GM18502 (cell line): ENCODE measurements around the gene UBALD1.
"Not testable (repeated sequence)": the region's sequence is repeated elsewhere in the genome, so short reads cannot be mapped to it uniquely, and the experiment has no call there.

Experiments used
- ATAC-seq: cut with Tn5 transposase; IDR thresholded peaks from one replicate; pipeline ENCODE4 v1.9.1; 2021; ENCODE audit warnings: mild to moderate bottlenecking; ENCODE audit not compliant: unreplicated experiment, poor library complexity

The UBALD1 gene

DNA sequence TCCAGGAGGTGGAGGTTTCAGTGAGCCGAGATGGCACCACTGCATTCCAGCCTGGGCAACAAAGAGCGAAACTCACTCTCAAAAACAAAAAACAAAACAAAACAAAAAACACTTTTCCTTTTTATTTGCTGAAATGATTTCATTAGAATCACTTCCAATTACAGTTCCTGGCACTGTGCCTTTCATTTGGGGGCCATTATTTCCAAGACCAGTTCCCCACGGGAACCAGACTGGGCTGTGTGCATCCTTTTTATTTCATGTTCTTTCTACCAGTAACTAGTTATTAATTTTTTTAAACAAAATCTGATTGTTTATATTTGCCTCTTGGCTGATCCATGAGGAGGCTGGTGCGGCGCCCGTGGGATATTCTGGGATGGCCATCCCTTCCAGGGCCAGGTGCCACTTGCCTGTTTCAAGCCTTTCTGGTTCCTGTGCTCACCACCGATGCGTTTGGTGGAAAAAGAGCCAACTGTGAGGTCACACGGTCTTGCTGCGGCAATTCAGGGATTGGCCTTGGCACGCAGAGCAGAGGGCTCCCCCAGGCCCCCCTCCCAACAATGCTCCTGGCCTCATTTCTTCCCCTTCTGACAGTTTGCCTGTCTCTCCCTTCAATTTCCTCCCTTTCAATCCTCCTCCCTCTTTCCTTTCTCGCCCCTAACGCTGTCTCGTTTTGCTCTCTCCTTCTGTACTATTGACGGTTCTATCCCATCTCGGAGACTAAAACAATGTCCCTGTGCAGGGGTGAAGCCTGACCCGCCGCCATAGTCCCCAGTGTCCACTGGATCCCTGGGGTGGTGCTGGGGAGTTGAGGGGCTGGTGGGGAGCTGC is 13.4 kb downstream of the UBALD1 start:
- no peak for ATAC-seq

DNA sequence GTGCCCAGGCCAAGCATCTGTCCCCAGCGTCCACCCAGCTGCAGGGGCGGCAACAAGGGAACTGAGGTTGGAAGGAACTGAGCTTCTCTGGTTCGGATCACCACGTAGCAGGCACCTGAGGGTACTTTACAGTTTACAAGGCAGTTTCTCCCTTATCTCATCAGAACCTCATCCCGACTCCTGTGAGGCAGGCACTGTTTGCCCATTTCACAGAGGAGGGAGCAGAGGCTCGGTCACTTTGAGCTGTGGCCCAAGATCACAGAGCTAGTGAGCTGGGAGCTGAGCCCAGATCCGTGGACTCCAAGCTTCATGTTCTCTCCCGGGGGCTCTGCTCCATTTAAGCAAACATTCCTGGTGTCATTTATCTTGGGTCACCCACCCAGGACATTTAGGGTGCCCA is 15.1 kb downstream of the UBALD1 start:
- ATAC-seq: no peak

DNA sequence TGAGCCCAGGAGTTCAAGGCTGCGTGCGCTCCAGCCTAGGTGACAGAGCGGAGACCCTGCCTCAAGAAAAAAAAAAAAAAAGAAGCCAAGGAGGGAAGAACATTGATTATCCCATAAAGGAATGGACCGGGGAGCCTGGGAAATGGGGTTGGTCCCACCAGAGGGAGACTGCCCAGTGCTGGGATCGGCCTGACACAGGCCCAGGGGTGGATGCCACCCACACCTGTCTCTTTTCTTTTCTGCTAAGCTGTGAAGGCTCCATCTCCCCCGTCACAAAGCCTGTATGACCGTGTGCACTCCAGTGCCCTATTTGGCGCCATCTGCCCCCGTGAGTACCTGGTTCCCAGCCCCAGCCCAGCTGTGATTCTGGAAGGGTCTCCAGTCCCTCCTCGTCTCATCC is 15.7 kb downstream of the UBALD1 start:
- ATAC-seq: no peak

DNA sequence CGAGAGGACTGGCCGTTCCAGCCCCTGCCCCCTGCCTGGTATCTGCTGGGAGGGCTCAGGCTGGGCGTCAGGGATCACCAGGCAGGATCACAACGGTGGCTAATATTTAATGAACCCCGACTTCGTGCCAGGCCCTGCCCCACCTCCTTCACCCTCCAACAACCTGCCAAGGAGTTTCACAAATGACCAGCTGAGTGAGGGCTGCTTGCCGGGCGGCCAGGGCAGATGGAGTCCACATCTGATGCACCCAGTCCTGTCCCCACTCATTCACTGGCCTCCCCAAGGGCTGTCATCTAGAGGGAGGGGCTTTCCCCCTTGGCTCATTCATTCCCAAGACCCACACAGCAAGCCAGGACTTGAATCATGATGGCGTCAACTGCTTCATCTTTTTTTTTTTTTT is 17.5 kb downstream of the UBALD1 start:
- ATAC-seq: no peak

DNA sequence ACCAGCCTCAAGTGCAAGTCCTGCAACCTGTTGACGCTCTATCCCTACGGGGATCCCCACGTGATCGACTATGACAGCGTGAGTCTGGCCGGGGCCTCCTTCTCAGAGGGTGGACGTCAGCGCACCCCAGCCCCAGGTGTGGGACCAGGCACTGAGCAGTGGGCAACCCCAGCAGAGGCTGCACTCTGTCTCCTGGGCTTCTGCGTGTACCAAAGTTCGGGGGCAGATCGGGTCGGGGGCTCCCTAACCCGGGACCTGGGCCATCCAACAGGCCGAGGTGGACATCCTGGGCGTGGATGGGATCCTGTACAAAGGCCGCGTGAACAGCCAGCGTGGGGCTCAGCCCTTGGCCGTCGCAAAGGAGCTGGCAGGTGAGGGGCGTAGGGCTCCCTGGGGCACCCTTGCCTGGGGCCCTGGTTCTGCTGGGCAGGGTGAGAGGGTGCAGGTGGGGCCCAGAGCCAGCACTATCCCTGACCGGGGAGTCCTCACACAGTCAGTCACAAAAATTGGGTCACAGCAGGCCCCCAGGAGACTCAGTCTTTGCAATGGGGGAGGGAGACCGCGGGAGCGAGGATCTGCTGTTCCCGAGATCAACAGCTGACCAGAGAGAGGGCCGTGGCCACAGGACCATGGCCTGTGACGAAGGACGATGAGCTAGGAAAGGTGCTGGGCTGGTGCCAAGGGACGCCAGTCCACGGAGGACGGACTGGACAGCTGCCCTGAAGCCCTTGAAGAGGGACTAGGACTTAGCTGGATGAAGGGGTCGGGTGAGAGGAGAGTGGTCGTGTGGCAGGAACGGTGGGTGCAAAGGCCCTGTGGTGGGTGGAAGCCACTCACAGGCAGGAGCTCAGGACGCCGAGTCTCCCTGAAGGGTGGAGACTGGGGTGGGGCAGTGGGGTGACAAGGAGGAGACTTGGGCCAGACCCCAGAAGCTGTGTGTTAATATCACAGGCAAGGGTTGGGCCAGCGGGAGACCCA is 20.0 kb downstream of the UBALD1 start:
- no peak for ATAC-seq

DNA sequence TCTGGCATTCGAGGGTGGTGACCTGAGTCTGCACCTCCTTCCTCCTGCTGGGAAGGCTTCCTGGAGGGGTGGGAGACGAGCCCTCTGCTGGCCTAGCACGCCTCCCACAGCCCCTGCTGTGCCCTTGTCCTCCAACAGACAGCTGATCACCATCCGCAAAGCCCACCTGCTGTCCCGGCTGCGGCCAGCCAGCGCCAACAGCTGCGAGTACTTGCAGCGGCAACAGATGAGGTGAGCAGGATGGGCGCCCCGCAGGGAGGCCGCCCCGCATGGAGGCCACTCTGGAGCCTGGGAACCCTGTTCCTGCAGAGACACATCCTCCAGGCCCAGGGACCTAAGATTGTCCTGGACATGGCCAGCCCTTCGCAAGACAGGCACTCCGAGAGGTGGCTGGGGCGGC is 21.6 kb downstream of the UBALD1 start:
- no peak for ATAC-seq

DNA sequence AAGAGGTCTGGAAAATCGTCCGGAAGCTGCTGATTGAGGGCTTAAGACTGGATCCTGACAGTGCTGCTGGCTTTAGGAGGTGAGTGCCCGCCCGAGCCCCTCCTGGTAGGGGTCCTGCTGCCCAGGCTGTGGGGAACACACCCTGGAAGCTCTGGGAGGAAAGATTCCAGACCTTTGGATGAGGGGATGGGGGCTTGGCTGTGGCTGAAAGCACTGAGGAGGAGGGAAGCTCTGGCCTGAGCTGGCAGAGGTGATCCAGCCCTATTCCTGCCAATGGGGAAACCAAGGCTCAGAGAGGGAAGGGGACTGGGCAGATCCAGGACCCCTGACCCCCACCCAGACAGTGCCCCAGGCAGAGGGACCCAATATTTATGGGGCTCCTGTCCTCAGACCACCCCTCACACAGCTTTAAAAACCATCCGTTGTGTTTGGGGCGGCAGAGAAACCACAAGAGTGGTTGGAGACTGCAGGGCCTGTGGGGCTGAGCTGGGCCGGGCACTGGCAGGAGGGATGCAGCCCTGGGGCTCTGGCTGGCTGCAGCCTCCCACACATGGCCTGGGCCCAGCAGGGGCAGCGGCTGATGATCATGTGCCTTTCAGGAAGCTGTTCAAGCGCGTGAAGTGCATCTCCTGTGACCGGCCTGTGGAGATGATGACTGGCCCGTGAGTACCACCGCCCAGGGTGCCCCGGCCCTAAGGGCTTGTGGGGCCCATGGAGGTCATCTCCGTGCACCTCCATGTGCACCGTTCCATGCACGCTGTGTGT is 22.8 kb downstream of the UBALD1 start:
- ATAC-seq: no peak

DNA sequence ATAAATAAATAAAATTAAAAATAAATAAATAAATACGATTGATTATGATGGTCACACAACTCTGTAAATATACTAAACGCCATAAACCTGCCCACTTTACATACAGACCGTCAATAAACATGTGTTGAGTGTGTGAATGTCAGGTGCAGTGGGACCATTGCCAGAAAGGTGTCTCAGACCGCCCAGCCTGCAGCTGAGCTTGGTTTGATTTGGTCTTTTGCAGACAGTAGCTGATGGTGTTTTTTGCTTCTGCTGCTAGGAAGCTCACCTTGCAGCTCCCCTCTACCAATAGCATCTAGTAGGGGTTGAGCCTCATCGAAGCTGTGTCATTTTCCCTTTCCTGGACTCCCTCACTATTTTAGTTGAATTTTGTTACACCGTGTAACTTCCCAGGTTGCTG is 23.5 kb downstream of the UBALD1 start:
- ATAC-seq: no peak

DNA sequence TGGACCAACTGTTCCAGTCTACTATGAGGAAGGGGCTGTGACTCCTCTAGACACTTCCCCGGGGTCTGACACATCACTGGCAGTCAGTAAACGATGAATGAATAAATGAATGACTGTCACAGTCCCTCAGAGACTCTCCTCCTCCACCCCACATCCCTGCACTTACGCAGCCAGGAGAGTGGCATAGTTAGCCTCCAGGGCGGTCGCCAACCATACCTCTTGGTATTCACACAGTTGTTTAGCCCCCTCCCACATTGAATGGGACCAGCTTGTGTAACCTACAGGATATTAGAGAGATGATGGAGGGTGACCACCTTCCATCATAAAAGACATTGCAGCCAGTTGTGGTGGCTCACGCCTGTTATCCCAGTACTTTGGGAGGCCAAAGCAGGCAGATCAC is 25.7 kb downstream of the UBALD1 start:
- ATAC-seq: no peak

DNA sequence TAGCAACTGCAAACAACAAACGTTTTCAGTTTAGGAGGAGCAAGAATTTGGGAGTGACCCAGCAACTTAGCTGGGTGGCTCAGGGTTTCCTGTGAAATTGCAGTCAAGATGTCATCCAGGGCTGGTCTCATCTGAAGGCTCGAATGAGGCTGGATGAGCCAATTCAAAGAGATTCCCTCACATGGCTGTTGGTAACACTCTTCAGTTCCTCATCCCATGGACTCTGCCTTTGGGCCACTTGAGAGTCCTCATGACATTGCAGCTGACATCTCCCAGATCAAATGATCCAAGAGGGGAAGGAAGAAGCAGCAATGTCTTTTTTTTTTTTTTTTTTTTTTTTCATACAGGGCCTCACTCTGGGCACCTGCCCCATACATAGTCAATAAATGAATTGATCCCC is 26.3 kb downstream of the UBALD1 start:
- no peak for ATAC-seq

DNA sequence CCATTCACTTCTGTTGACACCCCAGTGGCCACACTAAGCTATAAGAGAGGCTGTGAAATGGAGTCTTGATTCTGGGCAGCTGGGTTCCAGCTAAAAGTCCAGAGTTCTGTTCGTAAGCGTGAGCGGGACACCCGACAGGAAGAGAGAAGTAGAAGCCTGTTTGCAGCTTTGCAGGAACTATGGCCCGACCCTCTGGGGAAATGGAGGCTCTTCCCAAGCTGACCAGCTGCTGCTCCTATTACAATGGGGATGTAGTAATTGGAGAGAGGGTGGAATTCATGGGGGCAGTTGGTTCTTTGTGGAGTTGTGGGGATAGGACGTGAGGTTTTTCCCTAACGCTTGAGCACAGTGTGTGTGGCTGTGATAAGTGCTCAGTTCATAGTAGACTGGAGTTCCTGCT is 28.4 kb downstream of the UBALD1 start:
- no peak for ATAC-seq

DNA sequence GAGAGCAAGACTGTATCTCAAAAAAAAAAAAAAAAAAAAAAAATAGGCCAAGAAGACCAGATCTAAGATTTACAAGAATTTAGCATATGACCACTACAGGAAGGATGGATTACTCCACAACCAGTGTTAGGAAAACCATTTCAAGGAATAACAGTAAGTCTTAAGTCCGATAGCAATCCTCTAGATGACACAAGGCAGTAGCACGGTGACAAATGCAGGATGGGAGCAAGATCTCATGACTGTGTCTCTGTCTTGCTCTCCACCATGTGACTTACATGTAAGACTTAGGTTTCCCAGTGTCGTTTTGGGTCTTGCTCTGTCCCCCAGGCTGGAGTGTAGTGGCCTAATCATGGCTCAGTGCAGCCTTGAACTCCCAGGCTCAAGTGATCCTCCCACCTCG is 30.8 kb downstream of the UBALD1 start:
- ATAC-seq: no peak

DNA sequence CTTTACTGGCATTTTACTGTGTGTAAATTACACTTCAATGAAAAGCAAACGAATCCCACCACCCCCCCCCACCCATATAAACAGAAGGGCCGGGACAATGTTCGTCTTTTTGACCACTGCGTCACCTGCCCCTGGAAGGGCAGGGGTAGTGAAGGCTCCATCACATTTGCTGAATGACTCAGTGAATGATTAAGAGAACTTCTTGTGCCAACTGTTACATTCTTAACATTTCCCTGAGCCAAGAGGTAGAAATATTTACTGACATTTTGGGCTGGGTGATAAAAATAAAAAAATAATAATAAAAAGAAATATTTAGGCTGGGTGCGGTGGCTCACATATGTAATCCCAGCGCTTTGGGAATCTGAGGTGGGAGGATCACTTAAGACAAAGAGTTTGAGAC is 34.4 kb downstream of the UBALD1 start:
- ATAC-seq: no peak

DNA sequence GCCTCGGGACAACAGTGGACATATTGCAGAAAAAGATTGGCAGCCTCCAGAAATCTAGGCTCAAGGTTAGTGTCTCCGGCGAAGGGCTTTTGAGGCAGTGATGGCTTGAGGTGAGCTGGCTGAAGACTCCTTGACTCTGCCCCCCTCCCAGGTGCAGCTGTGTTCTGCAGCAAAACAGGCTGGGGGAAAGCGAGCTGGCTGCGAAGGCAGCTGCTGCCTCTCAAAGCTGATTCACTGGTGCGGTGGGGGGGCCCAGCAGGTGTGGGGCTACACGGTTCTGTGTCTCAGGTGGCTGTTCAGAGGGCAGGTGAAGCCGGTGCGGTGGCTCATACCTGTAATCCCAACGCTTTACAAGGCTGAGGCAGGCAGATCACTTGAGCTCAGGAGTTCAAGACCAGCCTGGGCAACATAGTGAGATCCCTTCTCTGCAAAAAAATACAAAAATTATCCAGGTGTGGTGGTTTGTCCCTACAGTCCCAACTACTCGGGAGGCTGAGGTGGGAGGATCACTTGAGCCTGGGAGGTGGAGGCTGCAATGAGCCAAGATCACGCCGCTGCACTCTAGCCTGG is 35.6 kb downstream of the UBALD1 start:
- ATAC-seq: no peak

DNA sequence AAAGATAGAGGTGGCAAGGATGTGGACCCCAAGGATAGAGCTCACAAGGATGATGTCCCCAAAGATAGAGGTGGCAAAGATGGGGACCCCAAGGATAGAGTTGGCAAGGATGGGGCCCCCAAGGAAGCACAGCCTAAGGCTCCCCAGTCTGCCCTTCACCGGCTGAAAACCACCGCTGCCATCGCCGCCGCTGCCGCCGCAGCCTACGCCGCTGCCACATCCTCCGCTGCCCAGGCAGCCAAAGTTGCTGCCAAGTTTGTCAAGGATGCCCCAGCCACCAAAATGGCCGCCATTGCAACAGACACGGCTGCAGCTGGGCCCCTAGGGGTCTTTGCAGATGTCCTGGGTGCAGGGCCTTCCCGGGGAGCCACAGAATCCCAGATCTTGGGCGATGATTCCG is 38.7 kb downstream of the UBALD1 start:
- ATAC-seq: no peak

DNA sequence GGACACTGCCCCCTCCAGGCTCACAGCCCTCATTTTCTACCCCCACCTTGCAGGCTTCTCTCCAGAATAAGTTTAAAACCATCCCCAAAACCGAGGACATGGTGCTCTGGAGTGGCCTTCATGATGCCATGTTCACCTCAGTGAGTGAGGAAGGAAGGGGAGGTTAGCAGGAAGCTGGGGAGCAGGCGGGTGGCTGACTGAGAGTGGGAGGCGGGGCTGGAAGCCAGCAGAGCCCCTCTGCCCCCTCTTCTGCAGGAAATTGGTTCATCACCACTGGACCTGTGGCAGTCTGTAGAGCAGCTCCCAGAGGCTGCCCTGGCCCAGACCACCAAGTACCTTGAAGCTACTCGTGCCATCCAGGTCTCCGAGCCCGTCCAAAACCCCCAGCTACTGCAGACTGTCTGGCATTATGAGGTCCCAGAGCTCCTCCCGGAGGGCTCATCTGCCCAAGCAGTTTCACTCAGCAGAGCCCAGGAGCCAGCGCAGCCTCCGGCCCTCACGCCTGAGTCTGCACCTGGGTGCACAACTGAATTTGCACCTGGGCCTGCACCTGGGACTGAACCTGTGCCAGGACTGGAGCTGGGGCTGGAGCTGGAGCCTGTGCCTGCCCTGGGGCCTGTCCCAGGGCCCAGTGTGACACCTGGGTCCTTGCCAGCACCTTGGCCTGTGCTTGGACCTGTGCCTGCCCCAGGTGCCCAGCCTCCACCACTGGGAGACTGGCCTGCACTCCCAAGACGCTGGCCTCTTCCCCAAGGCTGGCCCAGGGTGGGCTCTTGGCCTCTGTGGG is 39.6 kb downstream of the UBALD1 start:
- ATAC-seq: no peak

DNA sequence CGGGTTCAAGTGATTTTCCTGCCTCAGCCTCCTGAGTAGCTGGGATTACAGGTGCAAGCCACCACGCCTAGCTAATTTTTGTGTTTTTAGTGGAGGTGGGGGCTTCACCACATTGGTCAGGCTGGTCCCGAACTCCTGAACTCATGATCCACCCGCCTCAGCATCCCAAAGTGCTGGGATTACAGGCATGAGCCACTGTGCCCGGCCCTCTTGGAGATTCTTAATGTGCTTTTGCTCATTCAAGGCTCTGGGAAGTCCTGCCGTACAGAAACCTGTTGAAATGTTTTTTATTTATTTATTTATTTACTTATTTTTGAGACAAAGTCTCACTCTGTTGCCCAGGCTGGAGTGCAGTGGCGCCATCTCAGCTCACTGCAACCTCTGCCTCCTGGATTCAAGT is 40.8 kb downstream of the UBALD1 start:
- ATAC-seq: not testable (repeated sequence)

DNA sequence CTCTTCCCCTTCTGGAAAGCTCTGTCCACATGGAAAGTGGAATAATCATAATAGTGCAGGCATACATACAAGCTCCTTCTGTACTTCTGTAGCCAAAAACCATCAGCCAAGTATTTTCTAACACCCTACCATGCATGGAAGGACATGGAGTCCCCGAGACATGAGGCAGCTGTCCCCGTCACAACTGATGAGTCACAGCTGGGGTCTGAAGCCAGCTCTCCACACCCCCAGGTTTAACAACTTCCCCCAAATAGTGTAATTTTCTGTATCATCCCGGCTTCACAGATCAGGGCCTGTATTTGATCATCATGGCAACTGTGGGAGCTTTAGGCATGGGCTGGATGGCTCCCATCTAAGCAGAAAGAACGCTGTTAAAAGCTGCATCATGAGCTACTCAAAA is 42.0 kb downstream of the UBALD1 start:
- no peak for ATAC-seq

DNA sequence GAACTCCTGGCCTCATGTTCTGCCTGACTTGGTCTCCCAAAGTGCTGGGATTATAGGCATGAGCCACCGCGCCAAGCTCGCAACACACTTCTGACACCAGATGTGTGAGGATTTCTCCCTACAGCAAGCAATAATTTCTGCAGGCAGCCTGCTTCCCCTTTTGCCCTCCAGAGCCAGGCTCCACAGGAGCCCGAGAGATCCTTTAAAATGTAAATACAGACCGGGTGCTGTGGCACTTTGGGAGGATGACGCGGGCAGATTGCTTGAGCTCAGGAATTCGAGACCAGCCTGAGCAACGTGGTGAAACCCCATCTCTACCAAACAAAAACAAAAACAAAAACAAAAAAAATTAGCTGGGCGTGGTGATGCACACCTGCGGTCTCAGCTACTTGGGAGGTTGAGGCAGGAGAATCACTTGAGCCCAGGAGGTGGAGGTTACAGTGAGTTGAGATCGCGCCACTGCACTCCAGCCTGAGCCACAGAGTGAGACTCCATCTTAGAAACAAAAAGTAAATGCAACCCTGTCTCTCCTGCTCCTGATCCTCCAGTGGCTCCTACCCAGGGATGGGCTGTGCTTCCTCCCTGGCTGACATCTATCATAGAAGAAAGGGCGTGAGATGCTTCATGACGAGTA is 43.9 kb downstream of the UBALD1 start:
- ATAC-seq: no peak
